Fibroblast of lung (primary cell): ENCODE data around the gene LMF1. TPM values are rescaled to one million over a fixed set of nuclear protein-coding genes. Genes with fewer than 3 reads are reported as not detected.

Experiments used
- DNase-seq, 2 donors: peaks; one replicate each; pipeline versions ENCODE4 v3.0.0 to v3.0.0-alpha.2; 2010; ENCODE audit warnings: low read depth in 2 of 2
- H2AFZ ChIP-seq: 2 replicates; pipeline ENCODE4 v1.5.1; 2012; ENCODE audit warnings: low read length, control low read depth, inconsistent platforms
- H3K27ac ChIP-seq: 2 replicates; pipeline ENCODE4 v1.5.1; 2011; ENCODE audit warnings: low read length, control low read depth; ENCODE audit not compliant: insufficient read depth
- H3K27me3 ChIP-seq: 2 replicates; pipeline ENCODE4 v1.5.1; 2011; ENCODE audit warnings: mild to moderate bottlenecking, low read length; ENCODE audit not compliant: control insufficient read depth, insufficient read depth
- H3K36me3 ChIP-seq: 2 replicates; pipeline ENCODE4 v1.5.1; 2011; ENCODE audit warnings: low read length; ENCODE audit not compliant: control insufficient read depth, insufficient read depth
- H3K4me1 ChIP-seq: 2 replicates; pipeline ENCODE4 v1.5.1; 2011; ENCODE audit warnings: low read length; ENCODE audit not compliant: control insufficient read depth, insufficient read depth; ENCODE audit errors: extremely low read depth
- H3K4me2 ChIP-seq: 2 replicates; pipeline ENCODE4 v1.5.1; 2011; ENCODE audit warnings: low read length, control low read depth; ENCODE audit not compliant: insufficient read depth; ENCODE audit errors: extremely low read depth
- H3K4me3 ChIP-seq, 4 experiments: fragments of 200-600 bp in 1 of 4; sonication (generic) in 1 of 4; replicated peaks in 1 of 4; 2 replicates each; pipeline ENCODE4 v1.5.1; 2011 to 2016; ENCODE audit warnings: low read length in 4 of 4, low read depth in 3 of 4, mild to moderate bottlenecking in 3 of 4, control low read depth in 2 of 4, inconsistent platforms in 1 of 4, mixed read lengths in 1 of 4; ENCODE audit not compliant: insufficient read depth in 1 of 4; ENCODE audit errors: control extremely low read depth in 1 of 4
- H3K79me2 ChIP-seq: 2 replicates; pipeline ENCODE4 v1.5.1; 2012; ENCODE audit warnings: mild to moderate bottlenecking, low read length, inconsistent platforms; ENCODE audit not compliant: control insufficient read depth, insufficient read depth
- H3K9ac ChIP-seq: 2 replicates; pipeline ENCODE4 v1.5.1; 2011; ENCODE audit warnings: mild to moderate bottlenecking, low read length, control low read depth; ENCODE audit not compliant: insufficient read depth
- H3K9me3 ChIP-seq: 2 replicates; pipeline ENCODE4 v1.5.1; 2012; ENCODE audit warnings: low read depth, low read length; ENCODE audit not compliant: control insufficient read depth, insufficient read depth
- H4K20me1 ChIP-seq: 2 replicates; pipeline ENCODE4 v1.5.1; 2011; ENCODE audit warnings: low read length; ENCODE audit not compliant: control insufficient read depth, insufficient read depth; ENCODE audit errors: extremely low read depth
- EZH2 ChIP-seq: IDR thresholded peaks from 2 replicates; pipeline ENCODE4 v1.5.1; 2012; ENCODE audit warnings: low read length, control low read depth, mild to moderate bottlenecking; ENCODE audit errors: missing control alignments
- polyA plus RNA-seq, 2 donors: library from polyadenylated mRNA; depleted of rRNA in 1 of 2; stranded (reverse) in 1 of 2; unstranded in 1 of 2; fragments of >200 nt; gene quantifications; 2 replicates each; pipeline ENCODE4 v1.2.1, GENCODE V29; 2011 to 2012; ENCODE audit warnings: missing spikeins in 1 of 2
- total RNA-seq: library from RNA; depleted of rRNA; stranded (reverse); fragments of >200 nt; gene quantifications from 2 replicates; pipeline ENCODE4 v1.2.1, GENCODE V29; 2014
- TF ChIP-seq, protein P1 (sequence below), 2 donors: IDR thresholded peaks in 1 of 2; conservative IDR thresholded peaks in 1 of 2; 1 replicate in 1 of 2; 2 replicates in 1 of 2; pipeline ENCODE4 v1.5.1; 2011 to 2012; ENCODE audit warnings: low read length in 2 of 2, control low read depth in 1 of 2, inconsistent platforms in 1 of 2, low read depth in 1 of 2, mild to moderate bottlenecking in 1 of 2

LMF1 gene
- total and polyA plus RNA-seq, 2 donors (not counting 1 experiment from before 2014, with no cell fraction given) = 12.3 to 12.6 TPM

DNA sequence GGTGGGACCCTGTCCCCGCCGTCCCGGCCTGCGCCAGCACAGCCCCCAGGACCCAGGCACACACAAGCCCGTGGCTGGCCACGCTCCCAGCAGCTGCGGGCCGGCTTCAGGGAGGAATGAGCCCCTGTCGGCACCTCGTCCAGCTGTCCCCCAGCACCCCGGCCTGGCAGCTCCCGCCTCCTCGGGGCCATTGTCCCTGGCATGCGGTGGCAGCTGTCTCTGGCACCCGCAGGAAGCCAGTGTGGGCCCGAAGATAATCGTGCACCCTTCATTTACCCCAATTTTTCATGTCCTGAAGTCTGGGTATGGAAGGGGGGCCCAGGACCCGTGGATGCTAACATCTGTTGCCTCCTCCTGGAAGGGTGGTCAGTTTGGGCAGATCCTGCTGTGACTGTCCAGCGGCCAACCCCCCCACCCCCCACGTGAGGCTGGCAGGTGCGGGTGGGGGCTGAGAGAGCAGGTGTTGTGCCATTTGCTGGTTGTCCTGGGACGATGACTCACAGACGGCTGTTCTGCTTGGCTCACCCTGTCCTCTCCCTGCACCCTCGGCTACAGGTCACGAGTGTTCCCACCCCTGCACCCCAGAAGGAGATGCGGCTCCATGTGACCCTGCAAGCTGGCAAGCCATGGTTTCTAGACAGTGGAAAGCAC is 4.0 kb upstream of the LMF1 start:
- Histone ChIP-seq H3K4me2 (no peak overlapping the region), H3K79me2 (no peaks in the 10 kb centered on the region), H3K4me3 (no peak overlapping the region), H3K27me3 (peaks cover 15% of the 10 kb centered on the region), H4K20me1 (no peaks in the 10 kb centered on the region), H3K36me3 (no peaks in the 10 kb centered on the region), H3K4me1 (peaks cover 2% of the 10 kb centered on the region), H3K9me3 (no peaks in the 10 kb centered on the region), H3K9ac (no peak overlapping the region), H2AFZ (no peak overlapping the region), H3K27ac (no peak overlapping the region)
- DNase-seq = no peak
- no peak for TF ChIP-seq EZH2
- TF ChIP-seq, protein P1, sequence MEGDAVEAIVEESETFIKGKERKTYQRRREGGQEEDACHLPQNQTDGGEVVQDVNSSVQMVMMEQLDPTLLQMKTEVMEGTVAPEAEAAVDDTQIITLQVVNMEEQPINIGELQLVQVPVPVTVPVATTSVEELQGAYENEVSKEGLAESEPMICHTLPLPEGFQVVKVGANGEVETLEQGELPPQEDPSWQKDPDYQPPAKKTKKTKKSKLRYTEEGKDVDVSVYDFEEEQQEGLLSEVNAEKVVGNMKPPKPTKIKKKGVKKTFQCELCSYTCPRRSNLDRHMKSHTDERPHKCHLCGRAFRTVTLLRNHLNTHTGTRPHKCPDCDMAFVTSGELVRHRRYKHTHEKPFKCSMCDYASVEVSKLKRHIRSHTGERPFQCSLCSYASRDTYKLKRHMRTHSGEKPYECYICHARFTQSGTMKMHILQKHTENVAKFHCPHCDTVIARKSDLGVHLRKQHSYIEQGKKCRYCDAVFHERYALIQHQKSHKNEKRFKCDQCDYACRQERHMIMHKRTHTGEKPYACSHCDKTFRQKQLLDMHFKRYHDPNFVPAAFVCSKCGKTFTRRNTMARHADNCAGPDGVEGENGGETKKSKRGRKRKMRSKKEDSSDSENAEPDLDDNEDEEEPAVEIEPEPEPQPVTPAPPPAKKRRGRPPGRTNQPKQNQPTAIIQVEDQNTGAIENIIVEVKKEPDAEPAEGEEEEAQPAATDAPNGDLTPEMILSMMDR (conservative IDR thresholded peaks at IDR 0.05 in 1 of 2, IDR thresholded peaks at IDR 0.05 in 1 of 2; ENCODE audit: low read depth in 1 of 2, low read length in 2 of 2) = no peak

DNA sequence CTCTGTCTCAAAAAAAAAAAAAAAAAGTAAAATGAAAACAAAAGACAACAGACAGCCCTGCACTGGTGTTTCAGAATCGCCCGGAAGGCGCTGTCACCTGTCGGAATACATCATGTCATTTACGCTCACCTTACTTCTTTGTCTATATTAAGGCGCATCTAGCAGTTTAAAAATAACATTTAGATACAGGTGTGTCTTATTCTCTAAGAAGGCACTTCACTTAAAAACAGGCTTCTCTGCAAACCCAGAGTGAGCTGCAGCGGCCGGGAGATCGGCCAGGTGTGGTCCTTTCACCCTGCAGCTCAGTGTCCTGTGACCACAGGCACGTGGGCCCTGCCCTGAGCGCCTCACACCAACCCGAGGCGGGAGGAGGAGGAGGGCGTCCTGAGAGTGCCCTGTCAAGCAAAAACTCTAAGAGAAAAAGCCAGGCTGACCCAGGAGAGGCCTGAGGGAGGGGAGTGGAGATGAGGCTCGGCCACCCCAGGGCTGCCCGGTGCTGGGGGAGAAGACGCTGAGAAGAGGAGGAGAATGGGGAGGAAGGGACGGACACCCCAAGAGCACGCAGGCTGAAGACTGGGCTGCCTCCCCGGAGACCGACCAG is 3.3 kb upstream of the LMF1 start:
- Histone ChIP-seq H3K79me2 (no peaks in the 10 kb centered on the region), H2AFZ (no peak overlapping the region), H3K4me1 (peaks cover 2% of the 10 kb centered on the region), H3K9ac (no peak overlapping the region), H3K36me3 (no peaks in the 10 kb centered on the region), H4K20me1 (no peaks in the 10 kb centered on the region), H3K27ac (no peak overlapping the region), H3K27me3 (peaks cover 12% of the 10 kb centered on the region), H3K4me2 (no peak overlapping the region), H3K9me3 (no peaks in the 10 kb centered on the region), H3K4me3 (no peak overlapping the region)
- DNase-seq = no peak
- no peak for TF ChIP-seq EZH2
- TF ChIP-seq, protein P1 (conservative IDR thresholded peaks at IDR 0.05 in 1 of 2, IDR thresholded peaks at IDR 0.05 in 1 of 2; ENCODE audit: low read depth in 1 of 2, low read length in 2 of 2) = no peak

DNA sequence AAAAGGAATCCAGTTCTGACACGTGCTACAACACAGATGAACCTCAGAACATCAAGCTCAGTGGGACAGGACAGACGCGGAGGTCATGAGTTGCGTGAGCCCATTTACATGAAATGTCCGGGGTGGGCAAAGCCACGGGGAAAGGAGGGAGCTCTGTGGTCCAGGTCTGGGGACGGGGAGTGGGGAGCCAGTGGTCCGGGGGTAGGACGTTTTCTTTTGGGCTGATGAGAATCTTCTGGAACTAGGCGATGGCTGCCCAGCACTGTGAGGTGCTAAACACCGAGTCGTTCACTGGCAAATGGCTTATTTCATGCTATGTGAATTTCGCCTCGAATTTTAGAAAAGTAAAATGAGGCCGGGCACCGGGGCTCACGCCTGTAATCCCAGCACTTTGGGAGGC is 2.6 kb upstream of the LMF1 start:
- Histone ChIP-seq H3K79me2 (no peaks in the 10 kb centered on the region), H2AFZ (no peak overlapping the region), H3K36me3 (no peaks in the 10 kb centered on the region), H3K4me1 (peaks cover 2% of the 10 kb centered on the region), H3K27me3 (peaks cover 12% of the 10 kb centered on the region), H3K9me3 (no peaks in the 10 kb centered on the region), H3K4me3 (no peak overlapping the region), H4K20me1 (no peaks in the 10 kb centered on the region), H3K9ac (no peak overlapping the region), H3K4me2 (no peak overlapping the region), H3K27ac (no peak overlapping the region)
- no peak for TF ChIP-seq EZH2
- TF ChIP-seq, protein P1 (conservative IDR thresholded peaks at IDR 0.05 in 1 of 2, IDR thresholded peaks at IDR 0.05 in 1 of 2; ENCODE audit: low read depth in 1 of 2, low read length in 2 of 2) = no peak
- no peak for DNase-seq
